ENCODE measurements around the gene IFNA6.

GRCh38 chr9:21316860-21317259 lies 33.8 kb downstream of the IFNA6 start:
- TF ChIP-seq, protein P1, sequence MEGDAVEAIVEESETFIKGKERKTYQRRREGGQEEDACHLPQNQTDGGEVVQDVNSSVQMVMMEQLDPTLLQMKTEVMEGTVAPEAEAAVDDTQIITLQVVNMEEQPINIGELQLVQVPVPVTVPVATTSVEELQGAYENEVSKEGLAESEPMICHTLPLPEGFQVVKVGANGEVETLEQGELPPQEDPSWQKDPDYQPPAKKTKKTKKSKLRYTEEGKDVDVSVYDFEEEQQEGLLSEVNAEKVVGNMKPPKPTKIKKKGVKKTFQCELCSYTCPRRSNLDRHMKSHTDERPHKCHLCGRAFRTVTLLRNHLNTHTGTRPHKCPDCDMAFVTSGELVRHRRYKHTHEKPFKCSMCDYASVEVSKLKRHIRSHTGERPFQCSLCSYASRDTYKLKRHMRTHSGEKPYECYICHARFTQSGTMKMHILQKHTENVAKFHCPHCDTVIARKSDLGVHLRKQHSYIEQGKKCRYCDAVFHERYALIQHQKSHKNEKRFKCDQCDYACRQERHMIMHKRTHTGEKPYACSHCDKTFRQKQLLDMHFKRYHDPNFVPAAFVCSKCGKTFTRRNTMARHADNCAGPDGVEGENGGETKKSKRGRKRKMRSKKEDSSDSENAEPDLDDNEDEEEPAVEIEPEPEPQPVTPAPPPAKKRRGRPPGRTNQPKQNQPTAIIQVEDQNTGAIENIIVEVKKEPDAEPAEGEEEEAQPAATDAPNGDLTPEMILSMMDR (IDR thresholded peaks at IDR 0.05; ENCODE audit: extremely low read depth in 1 of 2, insufficient read depth in 1 of 2, low read depth in 1 of 2, low read length in 2 of 2) = no peak
- no peak for TF ChIP-seq EZH2 (IDR thresholded peaks at IDR 0.05; ENCODE audit: borderline replicate concordance, low read depth, low read length, severe bottlenecking)
- no peak for TF ChIP-seq GATA2 (IDR thresholded peaks at IDR 0.05; ENCODE audit: insufficient read depth, insufficient read length, low read depth, low read length)
- no peak for TF ChIP-seq MAX (IDR thresholded peaks at IDR 0.05; ENCODE audit: insufficient read depth, insufficient read length)
- TF ChIP-seq POLR2A (IDR thresholded peaks at IDR 0.05; ENCODE audit: low read depth, low read length) = no peak
